B cell (primary cell): ENCODE results near the gene CRACR2A. TPM values are rescaled to one million over a fixed set of nuclear protein-coding genes. Genes with fewer than 3 reads are reported as not detected.

Source experiments
- ATAC-seq: fragments of 200-7000 bp; cut with Tn5 transposase; one replicate; pipeline ENCODE4 v1.10.0; 2021; ENCODE audit warnings: low read depth, mild to moderate bottlenecking, moderate number of reproducible peaks, moderate library complexity
- CTCF ChIA-PET: fragments of 350-600 bp; sonication (Branson Sonifier 250); formaldehyde crosslinking; loops from one replicate; lab custom pipeline; 2021; ENCODE audit warnings: antibody characterized with exemption, inconsistent platforms; lab: Charles Lee
- POLR2A ChIA-PET: fragments of 350-600 bp; sonication (Branson Sonifier 250); formaldehyde crosslinking; loops from one replicate; lab custom pipeline; 2021; ENCODE audit warnings: antibody characterized with exemption; lab: Charles Lee
- DNase-seq: peaks from one replicate; pipeline ENCODE4 v3.0.0; 2013
- H2AFZ ChIP-seq: 2 replicates; pipeline ENCODE4 v1.6.1; 2012; ENCODE audit warnings: mild to moderate bottlenecking, low read depth, low read length; ENCODE audit not compliant: insufficient read depth, poor library complexity, severe bottlenecking
- H3K27ac ChIP-seq, 2 donors: 1 replicate in 1 of 2; 2 replicates in 1 of 2; pipeline ENCODE4 v1.5.1; 2012 to 2013; ENCODE audit warnings: low read length in 2 of 2, mild to moderate bottlenecking in 2 of 2, moderate library complexity in 1 of 2
- H3K27me3 ChIP-seq, 4 experiments: fragments of 200-600 bp in 1 of 4; sonication (generic) in 1 of 4; replicated peaks in 1 of 4; 1 replicate in 2 of 4; 2 replicates in 2 of 4; pipeline versions ENCODE4 v1.6.1 to v1.7.0; 2013 to 2016; ENCODE audit warnings: low read length in 3 of 4, mild to moderate bottlenecking in 2 of 4, mixed read lengths in 1 of 4, moderate library complexity in 1 of 4; ENCODE audit not compliant: insufficient read depth in 4 of 4, control insufficient read depth in 3 of 4; ENCODE audit errors: control extremely low read depth in 1 of 4
- H3K36me3 ChIP-seq, 2 experiments: replicated peaks in 1 of 2; 1 replicate in 1 of 2; 2 replicates in 1 of 2; pipeline versions ENCODE4 v1.6.1 to v1.7.1; 2013; ENCODE audit warnings: low read length in 1 of 2; ENCODE audit not compliant: insufficient read depth in 2 of 2, control insufficient read depth in 1 of 2; ENCODE audit errors: control extremely low read depth in 1 of 2, extremely low read depth in 1 of 2
- H3K4me1 ChIP-seq, 2 donors: fragments of 200-600 bp in 1 of 2; sonication (generic) in 1 of 2; 1 replicate in 1 of 2; 2 replicates in 1 of 2; pipeline versions ENCODE4 v1.5.1 to v1.6.1; 2013 to 2017; ENCODE audit warnings: low read length in 2 of 2; ENCODE audit not compliant: control insufficient read depth in 2 of 2, insufficient read depth in 2 of 2
- H3K4me2 ChIP-seq: replicated peaks from 2 replicates; pipeline ENCODE3; 2012; ENCODE audit warnings: mild to moderate bottlenecking, low read depth, low read length; ENCODE audit not compliant: poor library complexity, severe bottlenecking
- H3K4me3 ChIP-seq, 5 experiments: fragments of 200-600 bp in 1 of 5; sonication (generic) in 1 of 5; 1 replicate in 3 of 5; 2 replicates in 2 of 5; pipeline versions ENCODE4 v1.5.1 to v1.7.0; 2011 to 2016; ENCODE audit warnings: low read length in 4 of 5, mild to moderate bottlenecking in 4 of 5, low read depth in 2 of 5, control low read depth in 1 of 5, moderate library complexity in 1 of 5; ENCODE audit not compliant: insufficient read depth in 1 of 5; ENCODE audit errors: control extremely low read depth in 1 of 5, extremely low read depth in 1 of 5
- H3K79me2 ChIP-seq: fragments of 200-600 bp; sonication (generic); one replicate; pipeline ENCODE4 v1.6.0; 2016; ENCODE audit warnings: low read length; ENCODE audit not compliant: control insufficient read depth, insufficient read depth
- H3K9ac ChIP-seq: fragments of 200-600 bp; sonication (generic); 2 replicates; pipeline ENCODE4 v1.6.1; 2017; ENCODE audit warnings: mild to moderate bottlenecking, low read length, moderate library complexity
- H3K9me3 ChIP-seq, 3 donors: one replicate each; pipeline versions ENCODE4 v1.6.1 to v1.7.1; 2013; ENCODE audit warnings: low read length in 2 of 3; ENCODE audit not compliant: control insufficient read depth in 2 of 3, insufficient read depth in 1 of 3; ENCODE audit errors: control extremely low read depth in 1 of 3
- H4K20me1 ChIP-seq: 2 replicates; pipeline ENCODE4 v1.6.0; 2012; ENCODE audit warnings: mild to moderate bottlenecking, low read length; ENCODE audit not compliant: insufficient read depth, control insufficient read depth, poor library complexity, severe bottlenecking
- H3K27ac Mint-ChIP-seq: one replicate; pipeline ENCODE4 v1.8.0; 2021; ENCODE audit warnings: mixed read lengths
- H3K27me3 Mint-ChIP-seq: one replicate; pipeline ENCODE4 v1.8.0; 2021; ENCODE audit warnings: mixed read lengths
- H3K4me1 Mint-ChIP-seq: one replicate; pipeline ENCODE4 v1.8.0; 2021; ENCODE audit warnings: mixed read lengths
- H3K4me3 Mint-ChIP-seq: one replicate; pipeline ENCODE4 v1.8.0; 2021; ENCODE audit warnings: mixed read lengths
- H3K9me3 Mint-ChIP-seq: one replicate; pipeline ENCODE4 v1.8.0; 2022; ENCODE audit warnings: mixed read lengths; ENCODE audit not compliant: insufficient read depth
- EZH2 ChIP-seq: IDR thresholded peaks from 2 replicates; pipeline ENCODE4 v1.6.1; 2012; ENCODE audit warnings: borderline replicate concordance, low read depth, mild to moderate bottlenecking, moderate library complexity, low read length; ENCODE audit not compliant: insufficient read depth, poor library complexity, severe bottlenecking
- WGBS: methylation state at CpG from one replicate; pipeline ENCODE4 v1.1.5; 2013; ENCODE audit warnings: missing lambda C conversion rate; ENCODE audit not compliant: insufficient coverage; 5-methylcytosine and 5-hydroxymethylcytosine counted together
- intact Hi-C: fragments of 100-400 bp; cut with micrococcal nuclease; formaldehyde crosslinking; loops from one replicate; pipeline ENCODE4 v1.10.0; 2022
- polyA plus RNA-seq: library from polyadenylated mRNA; depleted of rRNA; stranded (reverse); fragments of >200 nt; gene quantifications from 2 replicates; pipeline ENCODE4 v1.2.3, GENCODE V29; 2012
- total RNA-seq, 2 donors: library from RNA; stranded (reverse); fragments of 120-200 nt in 1 of 2; gene quantifications; 1 replicate in 1 of 2; 2 replicates in 1 of 2; pipeline versions ENCODE4 v1.2.3 to v1.2.4, GENCODE V29; 2013 to 2022
- TF ChIP-seq, protein P1 (sequence below): fragments of 200-600 bp; IDR thresholded peaks from one replicate; pipeline ENCODE4 v1.8.0; 2022; ENCODE audit warnings: antibody characterized with exemption, mild to moderate bottlenecking

CRACR2A gene
- total and polyA plus RNA-seq, 2 donors (not counting 1 experiment from before 2014, with no cell fraction given) = 15.2 to 26.1 TPM

DNA sequence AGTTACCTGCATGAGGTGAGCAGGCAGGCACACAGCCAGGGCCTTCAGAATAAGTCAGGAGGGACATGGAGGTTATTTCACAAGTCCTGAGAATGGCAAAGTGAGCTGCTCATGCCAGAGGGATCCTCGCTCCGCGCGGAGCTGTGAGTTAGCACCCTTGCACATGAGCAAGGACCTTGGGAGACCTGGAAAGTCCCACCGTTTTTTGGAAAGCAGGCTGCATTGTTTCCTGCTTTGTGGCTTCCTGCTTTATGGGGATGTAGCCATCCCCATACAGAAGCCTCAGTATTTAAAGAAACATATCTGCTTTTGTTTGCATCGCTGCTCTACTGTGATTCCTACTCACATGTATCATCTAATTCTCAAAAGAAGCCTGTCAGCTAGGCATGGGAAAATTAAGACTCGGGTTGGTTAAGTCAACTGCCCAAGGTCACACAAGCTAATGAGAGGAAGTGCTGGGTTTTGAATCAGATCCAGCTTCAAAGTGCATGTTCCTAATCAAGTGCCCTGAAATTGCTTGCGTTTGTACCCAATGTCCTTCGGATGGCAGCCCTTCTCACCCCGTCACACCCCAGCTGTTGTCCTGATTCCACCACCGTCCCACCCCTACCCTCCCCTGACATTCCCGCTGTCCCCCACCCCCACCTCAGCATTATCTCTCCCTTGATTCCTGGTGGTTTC is 106.2 kb downstream of the CRACR2A start:
- ATAC-seq = no peak
- DNase-seq = no peak
- H3K9ac ChIP-seq = no peak overlapping the region
- no peaks in the 10 kb centered on the region for H3K9me3 ChIP-seq
- WGBS = 36% methylated on average over 9 of the region's 12 CpGs
- H3K79me2 ChIP-seq = no peaks in the 10 kb centered on the region
- H3K4me3 ChIP-seq = no peak overlapping the region
- Mint-ChIP-seq H3K4me1 (peaks cover 27% of the 10 kb centered on the region), H3K27ac (peak overlapping the region; percentile 57), H3K27me3 (no peaks in the 10 kb centered on the region), H3K4me3 (peak overlapping the region; percentile 15), H3K9me3 (no peaks in the 10 kb centered on the region)
- peak overlapping the region; percentile 37 for H3K4me2 ChIP-seq
- TF ChIP-seq, protein P1, sequence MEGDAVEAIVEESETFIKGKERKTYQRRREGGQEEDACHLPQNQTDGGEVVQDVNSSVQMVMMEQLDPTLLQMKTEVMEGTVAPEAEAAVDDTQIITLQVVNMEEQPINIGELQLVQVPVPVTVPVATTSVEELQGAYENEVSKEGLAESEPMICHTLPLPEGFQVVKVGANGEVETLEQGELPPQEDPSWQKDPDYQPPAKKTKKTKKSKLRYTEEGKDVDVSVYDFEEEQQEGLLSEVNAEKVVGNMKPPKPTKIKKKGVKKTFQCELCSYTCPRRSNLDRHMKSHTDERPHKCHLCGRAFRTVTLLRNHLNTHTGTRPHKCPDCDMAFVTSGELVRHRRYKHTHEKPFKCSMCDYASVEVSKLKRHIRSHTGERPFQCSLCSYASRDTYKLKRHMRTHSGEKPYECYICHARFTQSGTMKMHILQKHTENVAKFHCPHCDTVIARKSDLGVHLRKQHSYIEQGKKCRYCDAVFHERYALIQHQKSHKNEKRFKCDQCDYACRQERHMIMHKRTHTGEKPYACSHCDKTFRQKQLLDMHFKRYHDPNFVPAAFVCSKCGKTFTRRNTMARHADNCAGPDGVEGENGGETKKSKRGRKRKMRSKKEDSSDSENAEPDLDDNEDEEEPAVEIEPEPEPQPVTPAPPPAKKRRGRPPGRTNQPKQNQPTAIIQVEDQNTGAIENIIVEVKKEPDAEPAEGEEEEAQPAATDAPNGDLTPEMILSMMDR = no peak
- no peak for TF ChIP-seq EZH2
- H2AFZ ChIP-seq = no peak overlapping the region
- POLR2A ChIA-PET = no interaction called here
- H3K27ac ChIP-seq = peak overlapping the region in 1 of 2 donors; percentile 30
- CTCF ChIA-PET = no interaction called here
- peaks cover 17 to 20% of the 10 kb centered on the region in 2 donors for H3K4me1 ChIP-seq
- no peaks in the 10 kb centered on the region for H4K20me1 ChIP-seq
- peaks cover 0 to 31% of the 10 kb centered on the region in 2 experiments for H3K36me3 ChIP-seq
- no peaks in the 10 kb centered on the region for H3K27me3 ChIP-seq
- intact Hi-C loops = no loop called here

DNA sequence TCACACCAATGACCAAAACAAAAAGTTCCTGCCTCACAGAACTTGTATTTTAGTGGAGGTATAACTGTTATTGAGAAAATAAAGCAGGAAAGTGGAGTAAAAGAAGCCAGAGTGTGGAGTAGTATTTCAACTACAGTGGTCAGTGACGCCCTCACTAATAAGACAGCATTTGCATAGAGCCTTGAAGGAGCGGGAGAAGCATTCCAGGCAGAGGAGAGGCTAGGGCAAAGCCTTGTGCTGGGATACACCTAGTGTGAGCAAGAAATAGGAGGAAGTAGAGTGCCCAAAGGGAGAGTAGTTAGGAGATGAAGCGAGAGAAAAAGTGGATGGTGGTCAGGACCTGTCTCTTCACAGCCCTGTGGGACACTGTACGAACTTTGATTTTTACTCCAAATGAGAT is 107.8 kb downstream of the CRACR2A start:
- Mint-ChIP-seq H3K4me1 (peaks cover 27% of the 10 kb centered on the region), H3K27ac (no peak overlapping the region), H3K27me3 (no peaks in the 10 kb centered on the region), H3K9me3 (no peaks in the 10 kb centered on the region), H3K4me3 (no peak overlapping the region)
- Histone ChIP-seq H3K9me3 (no peaks in the 10 kb centered on the region), H3K79me2 (no peaks in the 10 kb centered on the region), H2AFZ (no peak overlapping the region), H3K4me1 (peaks cover 17 to 20% of the 10 kb centered on the region in 2 donors), H3K4me2 (no peak overlapping the region), H3K9ac (no peak overlapping the region), H3K27me3 (no peaks in the 10 kb centered on the region), H3K36me3 (peaks cover 0 to 26% of the 10 kb centered on the region in 2 experiments), H4K20me1 (no peaks in the 10 kb centered on the region), H3K27ac (no peak overlapping the region), H3K4me3 (no peak overlapping the region)
- DNase-seq (no peak), ATAC-seq (no peak)
- TF ChIP-seq, protein P1 = no peak
- no peak for TF ChIP-seq EZH2
- intact Hi-C loops = no loop called here
- WGBS = 95% methylated on average over 4 of the region's 4 CpGs
- POLR2A ChIA-PET = no interaction called here
- CTCF ChIA-PET = no interaction called here
